Measurements from ENCODE around the gene ALPI.

ALPI gene

DNA sequence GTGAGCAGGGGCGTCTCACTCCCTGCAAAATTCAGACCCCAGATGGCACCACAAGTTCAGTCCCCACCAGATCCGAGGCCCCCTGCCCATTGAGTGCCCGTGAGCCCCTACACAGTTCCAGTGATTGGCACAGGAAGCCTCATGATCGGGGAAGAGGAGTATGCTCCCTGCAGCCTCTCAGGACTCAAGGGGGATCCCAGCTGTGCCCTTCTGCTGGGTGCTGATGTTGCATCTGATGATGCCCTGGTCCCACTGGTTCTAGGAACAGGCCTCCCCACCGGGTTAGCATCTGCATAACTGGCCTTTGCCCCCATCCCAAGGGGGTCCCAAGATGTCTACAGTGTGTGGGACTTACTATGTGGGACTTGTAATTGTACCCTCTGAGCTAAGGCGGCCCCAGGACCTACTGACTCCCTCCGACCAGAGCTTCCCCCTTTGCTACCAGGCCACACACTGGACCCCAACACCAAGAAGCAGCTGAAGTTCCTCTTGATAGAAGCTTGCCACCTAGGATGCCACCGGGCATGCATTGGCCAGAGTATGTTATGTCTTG is 40.7 kb upstream of the ALPI start (continued):
- no peak for TF ChIP-seq PRDM2 (tag by site-specific recombination; IDR thresholded peaks at IDR 0.05; ENCODE audit: borderline replicate concordance)
- no peak for TF ChIP-seq ZNF324 (tag by site-specific recombination; IDR thresholded peaks at IDR 0.05)
- no peak for TF ChIP-seq ZNF510 (tag by site-specific recombination; IDR thresholded peaks at IDR 0.05; ENCODE audit: insufficient replicate concordance)
- no peak for TF ChIP-seq ZNF585B (tag by site-specific recombination; IDR thresholded peaks at IDR 0.05)
- no peak for TF ChIP-seq ZNF341 (tag by site-specific recombination; IDR thresholded peaks at IDR 0.05; ENCODE audit: low read depth)
- no peak for TF ChIP-seq GLIS2 (tag by site-specific recombination; IDR thresholded peaks at IDR 0.05)
- TF ChIP-seq ZNF133 (tag by site-specific recombination; IDR thresholded peaks at IDR 0.05): no peak
- no peak for TF ChIP-seq ZNF266 (tag by site-specific recombination; IDR thresholded peaks at IDR 0.05; ENCODE audit: low read depth)
- no peak for TF ChIP-seq ZNF571 (tag by site-specific recombination; IDR thresholded peaks at IDR 0.05)

DNA sequence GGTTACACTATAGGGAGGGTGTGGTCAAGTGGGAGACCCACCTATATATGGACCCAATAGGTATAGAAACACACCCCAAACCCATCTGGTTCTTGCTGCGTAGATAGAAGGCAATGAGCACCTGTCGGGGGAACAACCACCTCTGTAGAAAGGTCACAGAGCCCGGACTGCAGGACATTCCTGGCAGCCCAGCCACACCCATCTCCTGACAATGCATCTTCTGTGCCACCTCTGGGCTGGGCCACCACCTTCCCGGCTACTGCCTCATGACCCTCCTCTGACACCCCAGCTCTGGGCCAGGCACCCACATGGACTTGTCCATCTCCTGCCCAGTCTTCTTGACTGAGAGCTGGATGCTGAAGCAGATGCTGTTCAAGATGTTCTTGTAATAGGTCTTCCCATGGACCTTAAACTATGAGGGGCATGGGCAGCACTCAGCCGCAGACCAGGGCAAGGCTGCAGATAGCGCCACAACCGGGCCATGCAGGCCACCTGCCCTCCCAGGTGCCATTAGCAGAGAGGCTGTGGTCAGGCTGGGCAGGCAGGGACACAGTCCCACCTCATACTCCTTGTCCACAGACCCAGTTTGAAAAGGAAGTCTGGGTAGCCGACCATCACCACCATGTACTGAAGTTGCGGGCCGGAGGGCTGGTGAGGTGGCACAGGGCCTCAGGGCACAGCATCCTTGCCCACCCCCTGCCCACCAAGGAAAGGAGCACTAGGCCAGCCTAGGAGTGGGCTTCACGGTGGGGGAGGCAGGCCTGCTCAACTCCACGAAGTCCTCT is 40.0 kb upstream of the ALPI start:
- no peaks in the 10 kb centered on the region for H3K9me3 ChIP-seq (ENCODE audit: control insufficient read depth, insufficient read depth, low read depth, low read length)
- H3K36me3 ChIP-seq (ENCODE audit: control insufficient read depth in 2 of 2, insufficient read depth in 1 of 2, low read length in 2 of 2): no peaks in the 10 kb centered on the region
- POLR2A ChIA-PET: no interaction called here
- CTCF ChIA-PET: interaction anchor here (0.6 kb wide), 1 partner anchor 48 kb away, joined by 7 read pairs; no protein-coding TSS in a partner anchor
- H3K4me1 ChIP-seq (ENCODE audit: control insufficient read depth, insufficient read depth, low read length): no peaks in the 10 kb centered on the region
- no peak overlapping the region for H3K27ac ChIP-seq (ENCODE audit: extremely low read depth, low read depth, low read length)
- H3K4me3 ChIP-seq (ENCODE audit: low read depth, low read length): no peak overlapping the region
- TF ChIP-seq ZNF16 (tag by site-specific recombination; IDR thresholded peaks at IDR 0.05; ENCODE audit: low read depth) (no peak), ZNF202 (tag by site-specific recombination; IDR thresholded peaks at IDR 0.05; ENCODE audit: borderline replicate concordance) (no peak), ZNF560 (tag by site-specific recombination; IDR thresholded peaks at IDR 0.05; ENCODE audit: borderline replicate concordance) (no peak), HIC1 (tag by site-specific recombination; IDR thresholded peaks at IDR 0.05) (no peak), BCL6B (tag by site-specific recombination; IDR thresholded peaks at IDR 0.05) (no peak), ZNF596 (tag by site-specific recombination; IDR thresholded peaks at IDR 0.05) (no peak), INSM2 (tag by site-specific recombination; IDR thresholded peaks at IDR 0.05) (no peak), ZNF146 (tag by site-specific recombination; IDR thresholded peaks at IDR 0.05) (no peak), SETDB1 (IDR thresholded peaks at IDR 0.05; ENCODE audit: insufficient read length, low read length) (no peak), SP2 (tag by site-specific recombination; IDR thresholded peaks at IDR 0.05) (no peak), ZNF549 (tag by site-specific recombination; IDR thresholded peaks at IDR 0.05) (no peak), BCL11A (tag by site-specific recombination; IDR thresholded peaks at IDR 0.05; ENCODE audit: low read depth) (no peak), PRDM1 (tag by site-specific recombination; IDR thresholded peaks at IDR 0.05) (no peak), TCF7L2 (IDR thresholded peaks at IDR 0.05; ENCODE audit: borderline replicate concordance, low read depth, low read length) (no peak)
- TF ChIP-seq, protein P1, sequence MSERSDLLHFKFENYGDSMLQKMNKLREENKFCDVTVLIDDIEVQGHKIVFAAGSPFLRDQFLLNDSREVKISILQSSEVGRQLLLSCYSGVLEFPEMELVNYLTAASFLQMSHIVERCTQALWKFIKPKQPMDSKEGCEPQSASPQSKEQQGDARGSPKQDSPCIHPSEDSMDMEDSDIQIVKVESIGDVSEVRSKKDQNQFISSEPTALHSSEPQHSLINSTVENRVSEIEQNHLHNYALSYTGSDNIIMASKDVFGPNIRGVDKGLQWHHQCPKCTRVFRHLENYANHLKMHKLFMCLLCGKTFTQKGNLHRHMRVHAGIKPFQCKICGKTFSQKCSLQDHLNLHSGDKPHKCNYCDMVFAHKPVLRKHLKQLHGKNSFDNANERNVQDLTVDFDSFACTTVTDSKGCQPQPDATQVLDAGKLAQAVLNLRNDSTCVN (tag by site-specific recombination; optimal IDR thresholded peaks at IDR 0.05): no peak
